ENCODE data around the gene SFT2D2. TPM values are rescaled to one million over a fixed set of nuclear protein-coding genes. Genes with fewer than 3 reads are reported as not detected.

SFT2D2 gene
- total and polyA plus RNA-seq, 2 of the 8 experiments (the other 6 are each of a cell fraction or from before 2014, with no cell fraction given), result 9.0 to 29.0 TPM

DNA sequence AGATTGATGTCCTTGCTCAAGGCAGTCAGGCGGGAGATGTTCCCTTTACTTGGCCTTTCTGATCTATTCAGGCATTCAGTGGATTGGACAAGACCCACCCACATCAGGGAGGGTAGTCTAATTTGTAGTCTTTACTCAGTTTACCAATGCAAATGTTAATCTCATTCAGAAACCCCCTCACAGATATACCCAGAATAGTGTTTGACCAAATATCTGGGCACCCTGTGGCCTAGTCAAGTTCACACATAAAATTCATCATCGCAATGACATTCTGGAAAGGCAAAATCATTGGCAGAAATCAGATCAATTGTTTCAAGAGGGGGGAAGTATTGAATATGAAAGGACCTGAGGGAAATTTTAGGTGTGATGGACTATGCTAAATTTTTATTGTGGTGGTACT is 12.5 kb upstream of the SFT2D2 start:
- H3K56ac ChIP-seq (replicated peaks; ENCODE audit: insufficient read length, low read depth, low read length), result no peak overlapping the region
- FAIRE-seq (no peak), DNase-seq (ENCODE audit: low read depth in 1 of 2, low spot score in 2 of 2) (no peak)
- no peak overlapping the region for H3K9ac ChIP-seq (replicated peaks in 1 of 4; ENCODE audit: extremely low read depth in 1 of 4, low read depth in 3 of 4, low read length in 3 of 4)
- H2BK5ac ChIP-seq (ENCODE audit: low read depth, low read length), result no peak overlapping the region
- TF ChIP-seq CEBPB (IDR thresholded peaks at IDR 0.05; ENCODE audit: low read depth, low read length), result no peak
- TF ChIP-seq BACH1 (IDR thresholded peaks at IDR 0.05; ENCODE audit: low read length), result no peak
- TF ChIP-seq TEAD4 (IDR thresholded peaks at IDR 0.05; ENCODE audit: low read depth, low read length), result no peak
- TF ChIP-seq JUND (IDR thresholded peaks at IDR 0.05; ENCODE audit: low read length), result no peak
- no peak for TF ChIP-seq CBX8 (IDR thresholded peaks at IDR 0.05; ENCODE audit: borderline replicate concordance, low read depth, low read length)
- TF ChIP-seq MAFK (IDR thresholded peaks at IDR 0.05; ENCODE audit: low read depth, low read length), result no peak
- no peaks in the 10 kb centered on the region for H3K79me2 ChIP-seq (ENCODE audit: control insufficient read depth in 1 of 2, insufficient read depth in 2 of 2, low read length in 2 of 2)
- no peak overlapping the region for H3K27ac ChIP-seq (ENCODE audit: low read depth, low read length)
- no peak overlapping the region for H4K8ac ChIP-seq (ENCODE audit: extremely low read depth, insufficient read depth, low read length)
- H3K4ac ChIP-seq (replicated peaks; ENCODE audit: insufficient read length, low read depth, low read length), result no peak overlapping the region
- no peak overlapping the region for H2BK120ac ChIP-seq (replicated peaks; ENCODE audit: low read depth, low read length)
- H4K20me1 ChIP-seq (replicated peaks in 1 of 2; ENCODE audit: control insufficient read depth in 1 of 2, insufficient read depth in 2 of 2, low read length in 2 of 2), result no peaks in the 10 kb centered on the region
- no peak overlapping the region for H2BK15ac ChIP-seq (ENCODE audit: low read length)
- H3K23me2 ChIP-seq (ENCODE audit: low read depth, low read length), result no peaks in the 10 kb centered on the region
- no peak overlapping the region for H2AK5ac ChIP-seq (ENCODE audit: low read depth, low read length)
- H3K18ac ChIP-seq (ENCODE audit: extremely low read depth, low read length), result no peak overlapping the region
- H2BK20ac ChIP-seq (ENCODE audit: low read length), result no peak overlapping the region
- H3K27me3 ChIP-seq (replicated peaks in 1 of 4; ENCODE audit: control insufficient read depth in 3 of 4, extremely low read depth in 1 of 4, insufficient read depth in 3 of 4, low read length in 3 of 4), result no peaks in the 10 kb centered on the region
- H4K91ac ChIP-seq (replicated peaks; ENCODE audit: insufficient read length, low read length), result no peak overlapping the region
- H3K79me1 ChIP-seq (ENCODE audit: low read depth, low read length), result no peaks in the 10 kb centered on the region
- H3K9me3 ChIP-seq (ENCODE audit: insufficient read depth in 2 of 2, low read depth in 1 of 2, low read length in 1 of 2), result peaks cover 12 to 16% of the 10 kb centered on the region in 2 experiments
- no peak overlapping the region for H3K14ac ChIP-seq (ENCODE audit: insufficient read length)
- CTCF ChIA-PET (ENCODE audit: partially characterized antibody), result no interaction called here
- no peak overlapping the region for H3K4me3 ChIP-seq (ENCODE audit: extremely low read depth in 1 of 4, insufficient read depth in 2 of 4, low read depth in 3 of 4, low read length in 4 of 4)
- no peak overlapping the region for H3K4me2 ChIP-seq (ENCODE audit: insufficient read depth in 1 of 2, low read depth in 2 of 2, low read length in 2 of 2)
- no peak overlapping the region for H2BK12ac ChIP-seq (ENCODE audit: low read depth, low read length)
- no peak overlapping the region for H3K23ac ChIP-seq (ENCODE audit: insufficient read length)
- H3K36me3 ChIP-seq (ENCODE audit: control insufficient read depth in 2 of 4, insufficient read depth in 4 of 4, low read length in 3 of 4), result no peaks in the 10 kb centered on the region
- H3K4me1 ChIP-seq (replicated peaks in 1 of 4; ENCODE audit: control insufficient read depth in 3 of 4, insufficient read depth in 4 of 4, low read length in 3 of 4), result peaks cover 0 to 4% (median 0%) of the 10 kb centered on the region in 4 experiments; a peak in 1 of 7 replicates
- 95% methylated on average over 2 of the region's 2 CpGs; no CpG with 5 or more reads in 1 of the 2 experiments for WGBS, 2 experiments (ENCODE audit: extremely low coverage in 1 of 2, insufficient coverage in 1 of 2, insufficient read length in 1 of 2, insufficient replicate concordance in 2 of 2, low coverage in 1 of 2, low lambda C conversion rate in 2 of 2, missing lambda C conversion rate in 1 of 2)
- H2AFZ ChIP-seq (ENCODE audit: low read length), result no peak overlapping the region
- H4K5ac ChIP-seq (ENCODE audit: insufficient read length, low read depth, low read length), result no peak overlapping the region
- POLR2A ChIA-PET (ENCODE audit: partially characterized antibody), result no interaction called here

All from H1 (cell line).